Activated gamma-delta T cell treated with Interleukin-2 at 50 U/mL for 16 hours (primary cell): Measurements from ENCODE around the gene DDX1.
"Not testable (repeated sequence)": the region's sequence is repeated elsewhere in the genome, so short reads cannot be mapped to it uniquely, and the experiment has no call there.

Source experiments
- DNase-seq: peaks from one replicate; pipeline ENCODE4 v3.0.0-alpha.2; 2020

DDX1 gene

DNA sequence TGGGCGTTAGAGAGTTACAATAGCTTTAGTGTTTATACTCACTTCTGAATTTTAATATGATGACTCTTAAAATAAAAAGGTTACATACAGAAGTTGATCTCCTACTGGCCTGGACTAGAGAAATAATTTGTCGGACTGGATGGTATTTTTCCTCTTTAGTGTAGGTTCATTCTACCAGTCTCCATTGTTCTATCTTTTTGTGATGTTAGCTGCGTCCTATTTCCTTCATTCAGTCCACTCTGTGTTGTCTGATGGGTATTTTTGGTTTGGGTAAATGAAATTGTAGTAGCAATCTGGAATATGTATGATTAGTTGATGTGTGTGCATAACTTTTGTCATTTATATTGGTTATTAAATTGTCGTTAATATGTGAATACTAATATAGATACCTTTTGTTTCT lies 5.3 kb downstream of the DDX1 start:
- DNase-seq: no peak

DNA sequence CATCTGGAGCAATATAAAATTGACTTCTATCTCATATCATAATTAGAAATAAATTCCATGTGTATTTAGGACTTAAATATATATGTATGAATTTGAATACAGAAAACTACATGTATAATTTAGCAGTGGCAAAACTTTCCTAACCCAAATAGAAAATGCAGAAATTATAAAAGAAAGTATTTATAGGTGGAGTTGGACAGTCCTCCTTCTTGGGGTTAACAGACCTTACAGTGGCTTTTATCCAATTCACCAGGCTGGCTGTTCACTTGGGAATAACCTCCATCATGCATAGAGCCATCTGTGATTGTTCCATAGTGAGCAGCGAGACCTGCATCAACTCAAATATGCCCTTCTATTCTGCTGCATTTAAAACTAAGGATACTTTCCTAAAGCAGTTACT lies 8.3 kb downstream of the DDX1 start:
- no peak for DNase-seq

DNA sequence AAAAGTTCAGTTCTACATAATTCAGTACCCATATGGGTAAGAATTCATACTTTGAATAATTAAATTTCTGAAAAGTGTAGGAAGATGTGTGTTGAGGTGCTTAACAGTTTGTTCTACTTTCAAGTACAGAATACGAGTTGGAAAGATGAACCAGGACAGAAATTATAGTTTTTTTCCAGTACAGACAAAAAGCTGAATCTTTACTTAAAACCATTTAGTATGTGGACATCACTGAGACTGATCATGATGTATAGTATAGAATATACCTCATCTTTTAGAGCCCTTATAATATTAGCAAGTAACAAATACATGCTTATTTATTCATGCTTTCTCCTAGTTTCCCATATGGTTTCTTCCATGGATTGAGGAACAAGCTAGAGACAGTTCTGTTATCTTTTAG lies 10.0 kb downstream of the DDX1 start:
- DNase-seq: no peak

DNA sequence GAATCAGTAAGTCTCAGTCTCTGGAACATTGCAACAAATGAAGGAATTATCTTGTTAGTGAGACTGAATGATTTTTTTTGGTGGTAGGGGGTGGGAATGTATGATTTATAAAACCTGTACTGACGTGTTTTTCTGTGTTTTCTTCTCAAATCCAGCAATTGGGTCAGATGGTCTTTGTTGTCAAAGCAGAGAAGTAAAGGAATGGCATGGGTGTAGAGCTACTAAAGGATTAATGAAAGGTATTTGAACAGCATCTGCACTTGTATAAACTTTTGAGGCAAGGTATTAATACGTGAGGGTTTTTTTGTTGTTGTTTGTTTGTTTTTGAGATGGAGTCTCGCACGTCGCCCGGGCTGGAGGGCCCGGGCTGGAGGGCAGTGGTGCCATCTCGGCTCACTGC lies 10.7 kb downstream of the DDX1 start:
- no peak for DNase-seq

DNA sequence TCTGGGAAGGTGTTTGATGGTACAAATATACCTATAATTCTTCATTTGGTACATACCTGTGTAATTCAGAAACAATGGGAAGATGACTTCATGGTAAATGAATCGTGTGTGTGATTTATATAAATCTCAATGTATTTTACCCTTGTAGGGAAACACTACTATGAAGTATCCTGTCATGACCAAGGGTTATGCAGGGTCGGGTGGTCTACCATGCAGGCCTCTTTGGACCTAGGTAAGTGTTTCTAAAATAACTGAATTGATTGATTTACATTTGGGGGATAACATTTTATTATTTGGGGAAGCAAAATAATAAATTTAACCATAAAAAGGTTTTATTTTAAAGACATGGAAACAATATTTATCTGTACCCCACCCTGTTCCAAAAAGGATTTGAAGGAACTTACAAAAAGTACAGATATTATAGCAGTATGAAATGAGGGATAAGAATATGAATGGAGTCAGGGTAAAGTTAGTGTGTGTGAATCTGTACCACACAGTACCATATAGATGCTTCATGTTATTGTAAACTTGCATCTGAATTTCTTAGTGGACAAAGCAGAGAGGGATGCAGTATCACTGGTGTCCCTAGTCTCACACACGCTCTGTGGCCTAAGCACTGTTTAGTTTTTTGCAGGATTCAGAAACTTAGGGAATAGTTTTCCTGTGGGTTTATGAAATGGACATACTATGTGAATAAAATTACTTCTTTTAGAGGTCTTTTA lies 11.5 kb downstream of the DDX1 start:
- no peak for DNase-seq

DNA sequence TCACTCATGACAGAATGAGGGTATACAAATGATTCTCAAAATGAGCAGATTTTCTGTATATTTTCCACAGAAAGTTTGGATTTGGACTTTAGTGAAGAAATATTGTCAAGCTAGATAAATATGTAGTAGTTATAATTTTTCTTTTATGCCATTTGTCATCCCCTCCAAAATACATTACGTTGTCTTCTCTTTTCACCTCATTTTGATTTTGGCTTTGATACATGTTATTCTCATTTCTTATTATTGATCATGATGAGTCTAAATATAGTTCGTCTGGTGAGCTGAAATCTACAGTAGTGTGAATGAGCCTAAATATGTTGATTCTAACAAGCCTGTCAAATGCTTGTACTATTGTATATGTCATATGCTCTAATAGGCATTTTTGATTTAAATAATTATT lies 12.3 kb downstream of the DDX1 start:
- DNase-seq: no peak

DNA sequence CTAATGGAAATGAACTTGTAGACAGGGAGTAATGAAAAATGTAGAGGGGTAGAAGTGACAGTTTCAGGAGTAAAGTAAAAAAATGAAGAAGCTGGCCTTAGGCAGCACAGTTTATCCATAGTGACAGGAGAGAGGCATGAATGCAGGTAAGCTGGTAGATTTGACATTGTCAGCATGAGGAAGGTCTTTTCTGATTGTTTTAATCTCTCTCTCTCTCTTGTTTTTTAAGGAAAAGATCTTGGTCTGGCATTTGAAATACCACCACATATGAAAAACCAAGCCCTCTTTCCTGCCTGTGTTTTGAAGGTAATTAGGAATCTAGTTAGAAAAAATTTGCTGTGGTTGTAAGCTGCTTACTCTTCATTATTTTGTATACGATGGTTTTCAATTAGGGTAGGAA lies 14.1 kb downstream of the DDX1 start:
- DNase-seq: no peak

DNA sequence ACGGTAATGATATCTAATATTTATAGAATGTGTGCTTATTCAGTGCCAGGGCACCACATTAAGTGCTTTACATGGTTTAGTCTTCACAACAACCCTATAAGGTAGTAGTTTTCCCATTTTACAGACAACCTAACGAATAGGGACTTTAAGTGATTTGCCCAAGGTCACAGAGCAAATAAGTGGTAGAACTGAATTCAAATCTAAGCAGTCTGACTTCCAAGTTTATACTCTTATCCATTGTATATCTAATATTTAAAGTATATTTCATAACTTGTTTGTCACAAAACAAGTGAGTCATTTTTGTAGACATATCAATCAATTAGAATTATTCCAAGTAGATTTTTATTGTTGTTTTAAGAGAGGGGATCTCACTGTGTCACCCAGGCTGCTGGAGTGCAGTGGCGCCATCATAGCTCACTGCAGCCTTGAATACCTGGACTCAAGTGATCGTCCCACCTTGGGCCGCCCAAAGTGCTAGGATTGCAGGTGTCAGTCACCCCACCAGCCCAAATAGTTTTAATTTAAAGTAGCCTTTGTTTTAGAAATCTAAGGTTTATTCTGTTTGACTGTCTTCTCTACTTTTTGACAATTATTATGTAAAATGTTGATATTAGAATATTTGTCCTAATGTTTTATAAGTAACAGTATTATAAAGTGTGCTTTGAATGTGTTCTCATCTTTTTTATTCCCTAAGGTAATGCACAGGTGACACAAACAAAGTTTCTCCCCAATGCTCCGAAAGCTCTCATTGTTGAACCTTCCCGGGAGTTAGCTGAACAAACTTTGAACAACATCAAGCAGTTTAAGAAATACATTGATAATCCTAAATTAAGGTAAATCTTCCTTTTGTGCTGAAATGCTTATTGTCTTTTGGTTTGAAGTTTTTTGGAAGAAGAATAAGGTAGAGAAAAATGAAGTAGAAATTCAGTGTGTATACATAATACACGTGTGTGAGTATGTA lies 15.1 kb downstream of the DDX1 start:
- no peak for DNase-seq

DNA sequence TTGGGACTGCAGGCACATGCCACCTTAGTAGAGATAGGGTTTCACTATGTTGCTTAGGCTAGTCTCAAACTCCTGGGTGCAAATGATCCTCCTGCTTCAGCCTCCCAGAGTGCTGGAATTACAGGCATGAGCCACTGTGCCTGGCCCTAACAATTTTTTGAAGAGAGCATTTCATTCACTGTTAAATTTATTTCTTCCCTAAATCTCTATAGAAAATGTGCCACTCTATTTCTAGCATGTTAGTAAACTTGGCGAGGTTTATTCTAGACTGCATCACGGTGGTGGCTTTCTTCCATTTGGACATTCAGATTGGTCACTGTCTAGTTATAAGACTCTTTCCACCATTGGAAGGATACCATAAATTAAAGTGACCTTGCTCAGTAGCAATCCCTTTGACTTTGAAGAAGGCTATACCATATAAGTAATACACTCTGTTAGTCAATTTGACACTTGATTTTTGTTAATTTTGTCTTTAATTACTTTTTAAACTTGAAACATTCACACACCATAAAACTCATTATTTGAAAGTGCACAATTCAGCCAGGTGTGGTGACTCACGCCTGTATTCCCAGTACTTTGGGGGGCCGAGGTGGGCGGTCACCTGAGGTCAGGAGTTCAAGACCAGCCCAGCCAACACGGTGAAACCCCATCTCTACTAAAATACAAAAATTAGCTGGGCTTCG lies 16.2 kb downstream of the DDX1 start:
- no peak for DNase-seq

DNA sequence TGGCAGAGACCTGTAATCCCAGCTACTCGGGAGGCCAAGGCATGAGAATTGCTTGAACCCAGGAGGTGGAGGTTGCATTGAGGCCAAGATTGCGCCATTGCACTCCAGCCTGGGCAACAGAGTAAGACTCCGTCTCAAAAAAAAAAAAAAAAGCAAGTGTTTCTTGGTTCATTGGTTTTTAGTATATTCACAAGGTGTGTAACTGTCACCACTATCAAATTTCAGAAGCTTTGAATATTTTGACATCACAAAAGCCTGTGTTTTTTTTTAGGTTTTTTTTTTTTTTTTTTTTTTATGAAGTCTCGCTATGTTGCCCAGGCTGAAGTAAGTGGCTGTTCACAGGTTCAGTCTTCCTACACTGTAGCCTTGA lies 16.7 kb downstream of the DDX1 start:
- DNase-seq: no peak

DNA sequence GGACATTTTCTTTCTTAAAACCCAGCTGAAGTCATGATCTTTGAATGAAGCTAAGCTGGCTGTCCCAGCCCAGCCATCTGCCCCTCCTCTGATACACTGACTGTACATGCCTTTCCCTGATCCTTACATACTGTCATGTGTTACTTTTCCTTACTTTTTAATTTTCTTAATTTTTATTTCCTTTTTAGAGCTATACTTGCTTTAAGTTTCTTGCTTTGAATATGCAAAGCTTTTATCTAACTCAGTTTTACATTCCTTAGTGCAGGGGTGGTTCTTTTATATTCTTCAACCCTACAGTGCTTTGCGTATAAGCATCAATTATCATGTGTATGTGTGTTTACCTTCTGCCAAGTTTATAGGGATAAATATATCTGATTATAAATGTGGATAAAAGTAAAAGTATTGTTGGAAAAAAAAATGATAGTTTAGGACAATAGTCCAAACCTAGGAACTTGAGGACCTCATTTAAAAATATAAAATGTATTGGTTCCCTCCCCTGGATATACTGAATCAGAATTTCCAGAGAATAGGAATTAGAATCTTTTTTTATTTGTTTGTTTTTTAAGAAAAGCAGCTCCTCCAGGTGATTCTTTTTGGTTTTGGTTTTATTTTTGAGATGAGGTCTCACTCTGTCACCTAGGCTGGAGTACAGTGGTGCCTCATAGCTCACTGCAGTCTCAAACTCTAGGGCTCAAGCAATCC lies 17.8 kb downstream of the DDX1 start:
- DNase-seq: no peak

DNA sequence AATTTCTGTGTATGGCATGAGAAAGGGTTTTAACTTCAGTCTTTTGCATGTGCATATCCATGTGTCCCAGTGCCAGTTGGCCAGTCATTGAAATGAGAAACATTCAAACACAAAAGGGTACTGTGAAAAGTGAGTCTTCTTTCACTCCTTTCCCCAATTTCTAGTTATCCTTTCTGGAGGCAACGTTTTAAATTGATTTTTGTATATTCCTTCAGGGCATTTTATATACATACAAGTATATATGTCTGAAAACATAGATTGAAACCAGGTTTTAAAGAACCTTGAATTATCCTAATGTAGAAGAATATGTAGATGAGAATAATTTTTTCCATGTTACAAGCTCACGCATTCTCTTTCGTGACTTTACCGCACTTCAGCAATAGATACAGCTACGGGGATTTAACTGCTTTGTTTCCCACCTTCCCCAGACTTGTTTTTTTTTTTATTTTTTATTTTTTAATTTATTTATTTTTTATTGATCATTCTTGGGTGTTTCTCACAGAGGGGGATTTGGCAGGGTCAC lies 18.8 kb downstream of the DDX1 start:
- no peak for DNase-seq

DNA sequence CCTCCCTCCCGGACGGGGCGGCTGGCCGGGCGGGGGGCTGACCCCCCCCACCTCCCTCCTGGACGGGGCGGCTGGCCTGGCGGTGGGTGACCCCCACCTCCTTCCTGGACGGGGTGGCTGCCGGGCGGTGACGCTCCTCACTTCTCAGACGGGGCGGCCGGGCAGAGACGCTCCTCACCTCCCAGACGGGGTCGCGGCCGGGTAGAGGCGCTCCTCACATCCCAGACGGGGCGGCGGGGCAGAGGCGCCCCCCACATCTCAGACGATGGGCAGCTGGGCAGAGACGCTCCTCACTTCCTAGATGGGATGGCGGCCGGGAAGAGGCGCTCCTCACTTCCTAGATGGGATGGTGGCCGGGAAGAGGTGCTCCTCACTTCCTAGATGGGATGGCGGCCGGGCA lies 20.4 kb downstream of the DDX1 start:
- DNase-seq: not testable (repeated sequence)

DNA sequence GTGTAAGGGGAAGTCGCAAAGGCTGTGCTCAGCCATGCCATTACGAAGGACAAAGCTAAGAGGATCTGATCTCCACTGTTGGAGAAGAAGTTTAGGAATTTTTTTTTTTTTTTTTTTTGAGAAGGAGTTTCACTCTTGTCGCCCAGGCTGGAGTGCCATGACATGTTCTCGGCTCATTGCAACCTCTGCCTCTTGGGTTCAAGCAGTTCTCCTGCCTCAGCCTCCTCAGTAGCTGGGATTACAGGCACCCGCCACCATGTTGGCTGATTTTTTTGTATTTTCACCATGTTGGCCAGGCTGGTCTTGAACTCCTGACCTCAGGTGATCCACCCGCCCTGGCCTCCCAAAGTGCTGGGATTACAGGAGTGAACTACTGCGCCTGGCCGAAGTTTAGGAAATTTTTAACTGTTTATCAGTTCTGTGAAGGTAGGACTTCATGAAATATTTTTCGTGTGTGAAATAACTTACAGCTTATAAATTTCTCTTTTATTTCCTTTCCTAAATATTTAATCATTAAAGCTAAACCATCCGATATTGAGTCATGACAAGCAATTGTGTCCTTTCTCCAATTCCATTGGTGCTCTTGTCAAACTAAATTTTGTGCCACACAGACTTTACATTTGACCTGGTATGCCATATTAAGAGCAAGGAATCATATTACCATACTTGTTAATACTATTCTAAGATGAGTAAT lies 22.2 kb downstream of the DDX1 start:
- DNase-seq: no peak

DNA sequence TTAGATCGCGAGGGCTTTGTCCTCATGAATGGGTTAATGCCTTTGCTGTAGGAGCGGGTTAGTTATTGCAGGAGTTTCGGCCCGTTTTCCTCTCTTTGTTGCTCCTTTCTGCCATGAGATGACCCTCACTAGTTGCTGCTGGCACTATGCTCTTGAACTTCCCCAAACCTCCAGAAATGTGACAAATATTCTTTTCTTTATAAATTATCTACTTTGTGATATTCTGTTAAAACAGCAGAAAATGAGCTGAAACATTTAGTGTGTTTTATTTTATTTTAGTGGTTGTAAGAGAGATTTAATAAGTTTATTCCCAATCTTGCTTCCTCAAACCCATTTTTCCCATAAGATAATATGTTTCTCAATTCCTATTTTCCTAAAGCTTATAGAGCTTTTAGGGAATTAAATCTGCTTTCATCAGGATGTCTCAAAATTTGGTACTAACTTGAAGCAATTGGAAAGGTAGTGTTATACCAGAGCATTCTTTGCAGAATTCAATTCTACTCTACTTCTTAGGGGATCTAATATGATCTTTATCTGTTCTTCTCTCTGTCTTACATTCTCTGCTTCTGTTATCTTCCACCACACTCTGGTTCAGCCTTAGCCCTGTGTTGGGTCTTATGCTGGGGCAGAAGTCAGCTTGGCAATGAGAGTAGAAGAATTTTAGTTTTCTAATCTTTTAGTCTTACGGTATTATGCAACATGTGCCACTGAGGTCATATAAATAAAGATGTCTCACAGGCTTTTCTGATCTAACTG lies 23.1 kb downstream of the DDX1 start:
- no peak for DNase-seq

DNA sequence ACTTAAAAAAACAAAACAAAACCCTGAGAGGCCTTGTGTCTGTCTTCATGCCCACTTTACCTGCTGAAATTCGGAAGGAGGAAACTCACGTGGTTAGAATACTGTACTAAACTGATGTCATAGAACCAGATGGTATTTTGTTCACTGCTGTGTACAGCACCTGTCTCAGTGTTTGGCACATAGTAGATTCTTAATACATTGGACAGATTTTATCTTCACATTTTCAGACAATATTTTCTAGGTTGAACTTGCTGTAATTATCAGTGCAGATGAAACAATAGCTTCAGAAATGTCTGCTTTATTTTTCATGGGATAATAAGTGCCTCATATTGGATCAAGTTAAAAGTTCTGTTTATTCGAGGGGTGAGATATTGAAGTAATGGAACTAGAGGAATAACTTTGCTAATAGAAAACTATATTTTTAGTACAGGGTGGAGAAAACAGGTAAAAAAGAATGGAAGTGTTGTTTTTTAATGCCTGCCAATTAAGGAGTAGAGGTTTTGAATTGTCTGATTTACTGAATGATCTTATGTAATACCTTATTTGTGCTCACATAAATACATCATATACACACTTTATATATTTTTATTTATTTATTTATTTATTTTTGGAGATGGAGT lies 23.7 kb downstream of the DDX1 start:
- DNase-seq: no peak

DNA sequence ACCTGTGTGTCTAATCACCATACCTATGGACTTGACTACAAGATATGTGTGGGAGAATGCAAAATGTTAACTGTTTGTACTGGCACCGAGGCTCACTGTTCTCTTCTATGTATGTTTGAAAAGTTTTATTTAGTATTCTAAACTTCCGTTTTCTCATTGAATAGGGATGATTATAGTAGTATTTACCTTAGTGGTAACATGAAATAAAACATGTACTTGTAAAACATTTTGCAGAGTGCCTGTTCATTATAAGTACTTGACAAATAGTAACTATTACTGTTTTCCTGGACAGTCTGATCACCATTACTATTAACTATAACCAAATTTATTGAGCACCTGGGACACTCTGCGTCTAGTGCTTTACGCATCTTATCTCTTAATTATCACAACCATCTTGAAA lies 24.8 kb downstream of the DDX1 start:
- no peak for DNase-seq

DNA sequence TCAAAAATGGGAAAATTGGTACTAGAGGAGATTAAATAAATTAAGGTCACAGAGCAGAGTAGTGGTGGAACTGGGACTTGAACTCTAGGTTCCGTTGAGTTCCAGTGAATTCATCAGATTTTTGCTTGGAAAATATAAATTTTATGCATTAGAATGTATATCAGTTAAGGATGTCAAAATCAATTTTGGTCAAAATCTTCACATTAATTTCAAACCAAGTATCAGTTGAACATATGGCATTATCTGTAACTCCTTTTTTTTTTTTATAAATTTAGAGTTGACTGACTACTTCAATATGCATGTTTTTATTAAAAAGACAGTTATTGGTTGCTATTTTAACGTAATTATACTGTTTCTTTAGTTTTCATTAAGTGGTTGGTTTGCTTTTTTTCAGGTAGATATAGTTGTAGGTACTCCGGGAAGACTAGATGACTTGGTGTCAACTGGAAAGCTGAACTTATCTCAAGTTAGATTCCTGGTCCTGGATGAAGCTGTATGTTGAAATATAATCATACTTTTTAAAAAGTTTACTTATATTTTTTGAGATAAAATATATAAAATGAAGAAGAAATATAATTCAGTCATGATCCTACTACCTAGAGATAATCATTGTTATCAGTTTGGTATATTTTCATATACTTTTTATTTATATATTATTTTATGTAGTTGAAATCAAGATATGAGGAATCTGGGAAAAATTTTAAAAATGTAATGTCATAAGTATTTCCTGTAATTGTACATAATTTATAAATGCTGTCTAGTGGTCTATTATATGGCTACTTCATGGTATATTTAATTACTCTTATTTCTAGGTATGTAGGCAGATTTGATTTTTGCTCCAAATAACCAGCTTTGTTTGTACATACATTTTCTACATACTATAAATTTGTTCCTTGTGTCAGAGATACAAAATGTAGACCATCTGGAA lies 25.4 kb downstream of the DDX1 start:
- no peak for DNase-seq

DNA sequence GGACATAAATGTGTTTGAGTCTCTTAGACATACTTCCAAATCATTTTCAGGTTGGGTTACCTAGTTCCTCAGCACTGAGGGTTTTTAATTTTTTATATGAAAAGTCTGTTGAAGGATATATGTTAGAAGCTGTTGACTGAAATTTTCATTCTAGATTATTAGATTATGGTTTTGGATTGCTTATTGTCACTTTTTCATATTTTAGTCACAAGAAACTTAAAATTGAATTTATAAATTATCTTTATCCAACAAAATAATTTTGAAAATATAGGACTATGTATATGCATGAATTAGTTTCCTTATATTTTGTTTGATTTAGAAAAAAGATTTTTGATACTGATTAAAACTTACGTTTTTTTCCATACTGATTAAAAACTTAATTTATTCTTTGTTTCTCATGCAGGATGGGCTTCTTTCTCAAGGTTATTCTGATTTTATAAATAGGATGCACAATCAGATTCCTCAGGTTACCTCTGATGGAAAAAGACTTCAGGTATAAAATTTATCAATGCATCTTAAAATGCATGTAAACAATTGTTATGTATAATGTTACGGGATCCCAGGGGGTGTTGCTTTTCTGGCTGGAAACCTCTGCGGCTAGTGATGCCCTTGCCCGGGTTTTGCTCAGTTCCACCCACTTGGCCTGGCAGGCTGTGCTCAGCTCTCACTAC lies 26.2 kb downstream of the DDX1 start:
- DNase-seq: no peak
